IPS-18a (cell line): ENCODE measurements around the gene CD3E.

Source experiments
- H3K27ac ChIP-seq: one replicate; pipeline ENCODE4 v1.5.1; 2013; ENCODE audit warnings: low read length
- H3K27me3 ChIP-seq: one replicate; pipeline ENCODE4 v1.6.1; 2013; ENCODE audit warnings: mild to moderate bottlenecking, low read length; ENCODE audit not compliant: control insufficient read depth, insufficient read depth
- H3K36me3 ChIP-seq: one replicate; pipeline ENCODE4 v1.6.1; 2013; ENCODE audit warnings: low read depth, low read length; ENCODE audit not compliant: control insufficient read depth
- H3K4me1 ChIP-seq: one replicate; pipeline ENCODE4 v1.6.1; 2013; ENCODE audit warnings: low read depth, low read length; ENCODE audit not compliant: control insufficient read depth
- H3K4me3 ChIP-seq: one replicate; pipeline ENCODE4 v1.5.1; 2013; ENCODE audit warnings: low read length
- H3K9ac ChIP-seq: one replicate; pipeline ENCODE4 v1.6.1; 2013; ENCODE audit warnings: mild to moderate bottlenecking, low read length, moderate library complexity
- H3K9me3 ChIP-seq: one replicate; pipeline ENCODE4 v1.6.1; 2013; ENCODE audit warnings: low read depth, low read length; ENCODE audit not compliant: control insufficient read depth

CD3E gene

DNA sequence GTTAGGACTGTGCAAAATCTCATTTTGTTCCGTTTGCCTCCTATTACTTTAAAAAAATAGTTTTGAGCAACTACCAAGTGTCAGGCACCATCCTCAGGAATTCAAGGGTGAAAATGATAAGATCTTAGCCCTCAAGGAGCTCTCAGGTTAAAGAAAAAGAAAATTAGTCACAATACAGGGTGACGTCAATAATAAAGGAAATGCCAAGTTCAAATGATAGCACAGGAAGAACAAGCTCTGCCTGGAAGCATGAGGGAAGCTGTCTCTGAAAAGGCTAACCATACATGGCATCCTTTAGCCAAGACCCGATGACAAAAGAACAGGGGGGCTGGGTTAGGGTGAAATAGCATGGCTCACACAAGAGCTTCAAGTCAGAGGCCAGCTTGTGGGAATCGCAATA is 29.4 kb upstream of the CD3E start:
- Histone ChIP-seq H3K27me3 (peaks cover 12% of the 10 kb centered on the region), H3K27ac (no peak overlapping the region), H3K9me3 (no peaks in the 10 kb centered on the region), H3K4me1 (no peaks in the 10 kb centered on the region), H3K36me3 (no peaks in the 10 kb centered on the region), H3K4me3 (no peak overlapping the region), H3K9ac (no peak overlapping the region)

- Histone ChIP-seq H3K36me3 (no peaks in the 10 kb centered on the region), H3K4me3 (no peak overlapping the region), H3K9me3 (no peaks in the 10 kb centered on the region), H3K4me1 (no peaks in the 10 kb centered on the region), H3K9ac (no peak overlapping the region), H3K27ac (no peak overlapping the region), H3K27me3 (peaks cover 12% of the 10 kb centered on the region)
Observed at GRCh38 chr11:118276422-118276821, 28.1 kb upstream of the CD3E start.

- Histone ChIP-seq H3K4me1 (no peaks in the 10 kb centered on the region), H3K4me3 (no peak overlapping the region), H3K36me3 (no peaks in the 10 kb centered on the region), H3K27ac (no peak overlapping the region), H3K9me3 (no peaks in the 10 kb centered on the region), H3K27me3 (peaks cover 12% of the 10 kb centered on the region), H3K9ac (no peak overlapping the region)
Observed at GRCh38 chr11:118277312-118277711, 27.2 kb upstream of the CD3E start.

GRCh38 chr11:118281284-118281683 is 23.2 kb upstream of the CD3E start:
- H3K4me3 ChIP-seq, result no peak overlapping the region
- no peaks in the 10 kb centered on the region for H3K36me3 ChIP-seq
- H3K9ac ChIP-seq, result no peak overlapping the region
- H3K9me3 ChIP-seq, result no peaks in the 10 kb centered on the region
- H3K27me3 ChIP-seq, result peaks cover 5% of the 10 kb centered on the region
- H3K27ac ChIP-seq, result no peak overlapping the region
- H3K4me1 ChIP-seq, result no peaks in the 10 kb centered on the region

DNA sequence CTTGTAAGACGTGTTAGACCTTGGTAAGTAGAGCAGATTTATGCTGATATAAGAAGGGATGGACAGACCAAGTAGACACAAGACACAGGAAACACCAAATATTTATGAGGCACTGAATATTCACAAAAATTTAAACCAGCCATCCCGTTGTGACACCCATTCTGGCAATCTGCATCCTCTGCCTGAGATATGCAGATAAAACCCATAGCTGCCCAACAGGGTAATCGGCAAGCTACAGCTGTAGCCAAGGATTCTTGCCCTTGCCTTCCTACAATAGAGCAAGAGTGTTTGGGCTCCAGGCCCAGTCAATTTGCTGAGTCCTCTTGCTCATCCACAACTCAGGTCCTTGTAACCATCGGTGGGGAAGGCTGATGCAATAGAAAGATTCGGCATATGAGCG is 21.9 kb upstream of the CD3E start:
- no peak overlapping the region for H3K9ac ChIP-seq
- H3K4me1 ChIP-seq, result no peaks in the 10 kb centered on the region
- H3K27ac ChIP-seq, result no peak overlapping the region
- H3K4me3 ChIP-seq, result no peak overlapping the region
- no peaks in the 10 kb centered on the region for H3K9me3 ChIP-seq
- H3K27me3 ChIP-seq, result no peaks in the 10 kb centered on the region
- no peaks in the 10 kb centered on the region for H3K36me3 ChIP-seq

GRCh38 chr11:118283037-118283636 is 21.4 kb upstream of the CD3E start:
- no peak overlapping the region for H3K9ac ChIP-seq
- H3K36me3 ChIP-seq, result no peaks in the 10 kb centered on the region
- no peak overlapping the region for H3K4me3 ChIP-seq
- H3K9me3 ChIP-seq, result no peaks in the 10 kb centered on the region
- H3K27ac ChIP-seq, result no peak overlapping the region
- no peaks in the 10 kb centered on the region for H3K27me3 ChIP-seq
- H3K4me1 ChIP-seq, result no peaks in the 10 kb centered on the region

DNA sequence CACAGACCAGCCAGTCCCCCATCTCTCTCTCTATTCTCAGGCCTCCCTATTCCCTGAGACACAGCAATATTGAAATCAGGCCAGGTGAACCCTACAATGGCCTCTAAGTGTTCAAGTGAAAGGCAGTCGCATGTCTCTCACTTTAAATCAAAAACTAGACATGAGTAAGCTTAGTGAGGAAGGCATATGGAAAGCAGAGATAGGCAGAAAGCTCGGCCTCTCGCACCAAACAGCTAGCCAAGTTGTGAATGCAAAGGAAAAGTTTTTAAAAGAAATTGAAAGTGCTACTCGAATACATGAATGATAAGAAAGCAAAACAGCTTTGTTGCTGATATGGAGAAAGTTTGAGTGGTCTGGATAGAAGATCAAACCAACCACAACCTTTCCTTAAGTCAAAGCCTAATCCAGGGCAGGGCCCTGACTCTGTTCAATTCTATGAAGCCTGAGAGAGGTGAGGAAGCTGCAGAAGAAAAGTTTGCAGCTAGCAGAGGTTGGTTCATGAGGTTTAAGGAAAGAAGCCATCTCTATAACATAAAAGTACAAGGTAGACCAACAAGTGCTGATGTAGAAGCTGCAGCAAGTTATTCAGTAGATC is 20.7 kb upstream of the CD3E start:
- Histone ChIP-seq H3K9me3 (no peaks in the 10 kb centered on the region), H3K4me3 (no peak overlapping the region), H3K9ac (no peak overlapping the region), H3K4me1 (no peaks in the 10 kb centered on the region), H3K36me3 (no peaks in the 10 kb centered on the region), H3K27me3 (no peaks in the 10 kb centered on the region), H3K27ac (no peak overlapping the region)

DNA sequence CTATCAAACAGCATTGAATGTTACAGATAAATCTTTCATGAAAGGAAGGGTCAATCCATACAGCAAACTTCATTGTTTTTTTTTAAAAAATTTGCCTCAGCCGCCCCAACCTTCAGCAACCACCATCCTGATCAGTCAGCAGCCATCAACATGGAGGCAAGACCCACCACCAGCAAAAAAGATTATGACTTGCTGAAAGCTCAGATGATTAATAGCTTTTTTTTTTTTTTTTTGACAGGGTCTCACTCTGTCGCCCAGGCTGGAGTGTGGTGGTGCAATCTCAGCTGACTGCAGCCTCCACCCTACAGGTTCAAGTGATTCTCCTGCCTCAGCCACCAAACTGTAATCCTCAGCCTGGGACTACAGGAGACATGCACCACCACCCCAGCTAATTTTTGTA is 18.0 kb upstream of the CD3E start:
- Histone ChIP-seq H3K9ac (no peak overlapping the region), H3K27ac (no peak overlapping the region), H3K4me1 (no peaks in the 10 kb centered on the region), H3K27me3 (peaks cover under 1% of the 10 kb centered on the region), H3K4me3 (no peak overlapping the region), H3K9me3 (no peaks in the 10 kb centered on the region), H3K36me3 (no peaks in the 10 kb centered on the region)

- Histone ChIP-seq H3K4me1 (no peaks in the 10 kb centered on the region), H3K27ac (no peak overlapping the region), H3K9me3 (no peaks in the 10 kb centered on the region), H3K27me3 (peaks cover 4% of the 10 kb centered on the region), H3K36me3 (no peaks in the 10 kb centered on the region), H3K9ac (no peak overlapping the region), H3K4me3 (no peak overlapping the region)
Observed at GRCh38 chr11:118287006-118287405, 17.5 kb upstream of the CD3E start.

- no peak overlapping the region for H3K4me3 ChIP-seq
- H3K9ac ChIP-seq, result no peak overlapping the region
- H3K36me3 ChIP-seq, result no peaks in the 10 kb centered on the region
- H3K9me3 ChIP-seq, result no peaks in the 10 kb centered on the region
- H3K27me3 ChIP-seq, result peaks cover 4% of the 10 kb centered on the region
- H3K27ac ChIP-seq, result no peak overlapping the region
- no peaks in the 10 kb centered on the region for H3K4me1 ChIP-seq
Observed at GRCh38 chr11:118289401-118289800, 15.1 kb upstream of the CD3E start.

DNA sequence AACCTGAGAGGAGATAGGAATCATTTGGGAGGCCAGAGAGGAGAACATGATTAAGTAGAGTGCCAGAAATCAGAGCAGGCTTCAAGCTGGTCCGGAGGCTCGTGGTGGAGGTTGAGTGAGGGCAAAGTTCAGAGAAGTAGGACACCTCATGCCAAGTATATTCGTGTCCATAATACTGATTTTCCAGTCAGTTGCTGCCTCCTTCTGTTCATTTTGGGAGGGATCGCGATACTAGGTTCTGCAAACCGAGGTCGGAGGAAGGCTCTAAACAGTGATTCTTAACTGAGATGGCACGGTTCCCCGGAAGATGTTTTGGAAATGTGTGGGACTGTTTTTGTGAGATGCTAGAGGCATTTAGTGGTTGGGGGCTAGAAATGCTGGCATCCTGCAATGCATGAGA is 13.6 kb upstream of the CD3E start:
- Histone ChIP-seq H3K9ac (no peak overlapping the region), H3K36me3 (no peaks in the 10 kb centered on the region), H3K27ac (no peak overlapping the region), H3K9me3 (no peaks in the 10 kb centered on the region), H3K4me3 (no peak overlapping the region), H3K27me3 (peaks cover 4% of the 10 kb centered on the region), H3K4me1 (no peaks in the 10 kb centered on the region)

- Histone ChIP-seq H3K36me3 (no peaks in the 10 kb centered on the region), H3K4me1 (no peaks in the 10 kb centered on the region), H3K27me3 (peaks cover 4% of the 10 kb centered on the region), H3K27ac (no peak overlapping the region), H3K4me3 (no peak overlapping the region), H3K9me3 (no peaks in the 10 kb centered on the region), H3K9ac (no peak overlapping the region)
Observed at GRCh38 chr11:118291477-118292135, 12.9 kb upstream of the CD3E start.
